Smooth muscle cell (in vitro differentiated cells): ENCODE results near the gene TMEM255B. TPM values are rescaled to one million over a fixed set of nuclear protein-coding genes. Genes with fewer than 3 reads are reported as not detected.

Source experiments
- DNase-seq: peaks from one replicate; lab custom pipeline; 2025; ENCODE audit not compliant: unreplicated experiment; lab: John Stamatoyannopoulos, UW
- H2AFZ ChIP-seq: fragments of 200-600 bp; sonication (generic); 2 replicates; pipeline ENCODE4 v1.6.0; 2016; ENCODE audit warnings: antibody characterized with exemption, low read depth, mild to moderate bottlenecking
- H3F3A ChIP-seq: fragments of 200-600 bp; sonication (generic); 2 replicates; pipeline ENCODE4 v1.6.0; 2017; ENCODE audit warnings: antibody characterized with exemption, low read depth
- H3K27ac ChIP-seq: fragments of 200-600 bp; sonication (generic); 2 replicates; pipeline ENCODE4 v1.5.1; 2016; ENCODE audit warnings: low read depth, mild to moderate bottlenecking
- H3K27me3 ChIP-seq: fragments of 200-600 bp; sonication (generic); 2 replicates; pipeline ENCODE4 v1.6.1; 2016; ENCODE audit warnings: low read depth, mild to moderate bottlenecking
- H3K36me3 ChIP-seq: fragments of 200-600 bp; sonication (generic); 2 replicates; pipeline ENCODE4 v1.5.1; 2016; ENCODE audit warnings: low read depth
- H3K4me1 ChIP-seq: fragments of 200-600 bp; sonication (generic); 2 replicates; pipeline ENCODE4 v1.5.1; 2016; ENCODE audit warnings: low read depth
- H3K4me2 ChIP-seq: fragments of 200-600 bp; sonication (generic); 2 replicates; pipeline ENCODE4 v1.6.0; 2016; ENCODE audit warnings: mild to moderate bottlenecking
- H3K4me3 ChIP-seq: fragments of 200-600 bp; sonication (generic); 2 replicates; pipeline ENCODE4 v1.5.1; 2016; ENCODE audit warnings: mild to moderate bottlenecking
- H3K79me2 ChIP-seq: fragments of 200-600 bp; sonication (generic); 2 replicates; pipeline ENCODE4 v1.6.0; 2016; ENCODE audit warnings: low read depth, mild to moderate bottlenecking
- H3K9ac ChIP-seq: fragments of 200-600 bp; sonication (generic); 2 replicates; pipeline ENCODE4 v1.6.0; 2016; ENCODE audit warnings: low read depth
- H3K9me3 ChIP-seq: fragments of 200-600 bp; sonication (generic); replicated peaks from 2 replicates; pipeline ENCODE4 v1.5.1; 2016; ENCODE audit warnings: low read depth
- H4K20me1 ChIP-seq: fragments of 200-600 bp; sonication (generic); 2 replicates; pipeline ENCODE4 v1.6.0; 2016; ENCODE audit warnings: low read depth
- CTCF ChIP-seq: fragments of 200-600 bp; sonication (generic); IDR thresholded peaks from 2 replicates; pipeline ENCODE4 v1.5.1; 2017; ENCODE audit warnings: borderline replicate concordance, mild to moderate bottlenecking, antibody characterized with exemption; ENCODE audit not compliant: insufficient read depth, poor library complexity, severe bottlenecking
- WGBS: methylation state at CpG from one replicate; pipeline ENCODE4 v1.1.7; 2016; ENCODE audit warnings: low lambda C conversion rate; 5-methylcytosine and 5-hydroxymethylcytosine counted together
- polyA plus RNA-seq: library from polyadenylated mRNA; unstranded; fragments of >200 nt; fragmentation: Nextera tagmentation; extraction: Ambion mirVana; gene quantifications from 2 replicates; pipeline ENCODE4 v1.2.1, GENCODE V29; 2016
- total RNA-seq: library from RNA; depleted of rRNA; stranded (reverse); fragments of >200 nt; gene quantifications from 2 replicates; pipeline ENCODE4 v1.2.3, GENCODE V29; 2014

Gene TMEM255B
- total and polyA plus RNA-seq, 2 experiments from 2014 or later: 0.22 to 2.1 TPM

- H3F3A ChIP-seq: no peaks in the 10 kb centered on the region
- no peaks in the 10 kb centered on the region for H3K79me2 ChIP-seq
- no peak for DNase-seq
- 91% methylated on average over 29 of the region's 29 CpGs for WGBS
- TF ChIP-seq CTCF: no peak
- H3K4me3 ChIP-seq: no peak overlapping the region
- no peak overlapping the region for H3K4me2 ChIP-seq
- H3K9me3 ChIP-seq: no peaks in the 10 kb centered on the region
- H2AFZ ChIP-seq: no peak overlapping the region
- no peak overlapping the region for H3K9ac ChIP-seq
- no peak overlapping the region for H3K27ac ChIP-seq
- H3K27me3 ChIP-seq: no peaks in the 10 kb centered on the region
- no peaks in the 10 kb centered on the region for H4K20me1 ChIP-seq
- H3K36me3 ChIP-seq: no peaks in the 10 kb centered on the region
- no peaks in the 10 kb centered on the region for H3K4me1 ChIP-seq
These were observed 26.7 kb upstream of the TMEM255B start for GRCh38 chr13:113732176-113732960.

GRCh38 chr13:113732961-113733950 is 25.8 kb upstream of the TMEM255B start:
- H3K27ac ChIP-seq: no peak overlapping the region
- H3K36me3 ChIP-seq: no peaks in the 10 kb centered on the region
- H3K4me2 ChIP-seq: no peak overlapping the region
- 79% methylated on average over 34 of the region's 55 CpGs for WGBS
- DNase-seq: no peak
- H3K4me3 ChIP-seq: no peak overlapping the region
- no peak overlapping the region for H3K9ac ChIP-seq
- H3K9me3 ChIP-seq: no peaks in the 10 kb centered on the region
- no peak overlapping the region for H2AFZ ChIP-seq
- no peaks in the 10 kb centered on the region for H4K20me1 ChIP-seq
- H3K4me1 ChIP-seq: no peaks in the 10 kb centered on the region
- H3K79me2 ChIP-seq: no peaks in the 10 kb centered on the region
- no peaks in the 10 kb centered on the region for H3F3A ChIP-seq
- TF ChIP-seq CTCF: no peak
- no peaks in the 10 kb centered on the region for H3K27me3 ChIP-seq

- Histone ChIP-seq H3K27me3 (no peaks in the 10 kb centered on the region), H3K4me3 (no peak overlapping the region), H3K4me2 (no peak overlapping the region), H3K4me1 (no peaks in the 10 kb centered on the region), H3K79me2 (no peaks in the 10 kb centered on the region), H3K36me3 (no peaks in the 10 kb centered on the region), H4K20me1 (no peaks in the 10 kb centered on the region), H3F3A (no peaks in the 10 kb centered on the region), H2AFZ (no peak overlapping the region), H3K9ac (no peak overlapping the region), H3K27ac (no peak overlapping the region), H3K9me3 (no peaks in the 10 kb centered on the region)
- no peak for DNase-seq
- no peak for TF ChIP-seq CTCF
- WGBS: 87% methylated on average over 21 of the region's 26 CpGs
These were observed 24.8 kb upstream of the TMEM255B start for GRCh38 chr13:113734099-113734825.
